ENCODE data around the gene ATP11B. TPM values are rescaled to one million over a fixed set of nuclear protein-coding genes. Genes with fewer than 3 reads are reported as not detected.

Gene ATP11B
- total and polyA plus RNA-seq, 2 donors (not counting 1 experiment from before 2014, with no cell fraction given) = 34.9 to 77.8 TPM

DNA sequence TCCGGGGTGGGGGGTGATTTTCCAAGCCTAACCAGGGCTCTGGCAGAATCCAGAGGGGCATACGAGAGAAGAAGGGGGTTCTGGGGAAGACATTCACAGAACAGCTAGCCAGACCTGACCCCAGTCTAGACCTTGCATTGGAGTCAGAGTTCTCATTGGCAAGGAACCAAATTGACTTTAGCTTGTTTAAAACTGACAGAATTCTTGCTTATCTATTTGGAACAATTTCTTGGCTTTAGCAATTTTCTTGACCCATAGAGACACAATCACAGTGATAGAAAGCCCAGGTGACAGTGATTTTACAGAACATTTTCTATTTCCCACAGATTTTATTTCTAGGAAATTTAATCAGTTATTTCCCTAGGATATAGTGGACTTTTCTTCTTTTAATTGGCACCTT, 23.6 kb upstream of the ATP11B start:
- H3K9me3 ChIP-seq (ENCODE audit: control insufficient read depth, insufficient read depth, low read depth, low read length) = no peaks in the 10 kb centered on the region
- no peak overlapping the region for H3K9ac ChIP-seq (ENCODE audit: insufficient read depth, low read length)
- H2AFZ ChIP-seq (ENCODE audit: low read length) = no peak overlapping the region
- DNase-seq (ENCODE audit: low read depth in 2 of 2) = no peak
- H3K4me1 ChIP-seq (ENCODE audit: control insufficient read depth, extremely low read depth, insufficient read depth, low read length) = no peaks in the 10 kb centered on the region
- H3K4me2 ChIP-seq (ENCODE audit: extremely low read depth, insufficient read depth, low read length) = no peak overlapping the region
- TF ChIP-seq EZH2 (IDR thresholded peaks at IDR 0.05; ENCODE audit: low read length, missing control alignments) = no peak
- TF ChIP-seq, protein P1, sequence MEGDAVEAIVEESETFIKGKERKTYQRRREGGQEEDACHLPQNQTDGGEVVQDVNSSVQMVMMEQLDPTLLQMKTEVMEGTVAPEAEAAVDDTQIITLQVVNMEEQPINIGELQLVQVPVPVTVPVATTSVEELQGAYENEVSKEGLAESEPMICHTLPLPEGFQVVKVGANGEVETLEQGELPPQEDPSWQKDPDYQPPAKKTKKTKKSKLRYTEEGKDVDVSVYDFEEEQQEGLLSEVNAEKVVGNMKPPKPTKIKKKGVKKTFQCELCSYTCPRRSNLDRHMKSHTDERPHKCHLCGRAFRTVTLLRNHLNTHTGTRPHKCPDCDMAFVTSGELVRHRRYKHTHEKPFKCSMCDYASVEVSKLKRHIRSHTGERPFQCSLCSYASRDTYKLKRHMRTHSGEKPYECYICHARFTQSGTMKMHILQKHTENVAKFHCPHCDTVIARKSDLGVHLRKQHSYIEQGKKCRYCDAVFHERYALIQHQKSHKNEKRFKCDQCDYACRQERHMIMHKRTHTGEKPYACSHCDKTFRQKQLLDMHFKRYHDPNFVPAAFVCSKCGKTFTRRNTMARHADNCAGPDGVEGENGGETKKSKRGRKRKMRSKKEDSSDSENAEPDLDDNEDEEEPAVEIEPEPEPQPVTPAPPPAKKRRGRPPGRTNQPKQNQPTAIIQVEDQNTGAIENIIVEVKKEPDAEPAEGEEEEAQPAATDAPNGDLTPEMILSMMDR (conservative IDR thresholded peaks at IDR 0.05 in 1 of 2, IDR thresholded peaks at IDR 0.05 in 1 of 2; ENCODE audit: low read depth in 1 of 2, low read length in 2 of 2) = no peak
- no peaks in the 10 kb centered on the region for H4K20me1 ChIP-seq (ENCODE audit: control insufficient read depth, extremely low read depth, insufficient read depth, low read length)
- H3K27ac ChIP-seq (ENCODE audit: insufficient read depth, low read length) = no peak overlapping the region
- H3K36me3 ChIP-seq (ENCODE audit: control insufficient read depth, insufficient read depth, low read length) = no peaks in the 10 kb centered on the region
- no peaks in the 10 kb centered on the region for H3K79me2 ChIP-seq (ENCODE audit: control insufficient read depth, insufficient read depth, low read length)
- H3K27me3 ChIP-seq (ENCODE audit: control insufficient read depth, insufficient read depth, low read length) = no peaks in the 10 kb centered on the region
- H3K4me3 ChIP-seq (replicated peaks in 1 of 4; ENCODE audit: control extremely low read depth in 1 of 4, insufficient read depth in 1 of 4, low read depth in 3 of 4, low read length in 4 of 4) = no peak overlapping the region

DNA sequence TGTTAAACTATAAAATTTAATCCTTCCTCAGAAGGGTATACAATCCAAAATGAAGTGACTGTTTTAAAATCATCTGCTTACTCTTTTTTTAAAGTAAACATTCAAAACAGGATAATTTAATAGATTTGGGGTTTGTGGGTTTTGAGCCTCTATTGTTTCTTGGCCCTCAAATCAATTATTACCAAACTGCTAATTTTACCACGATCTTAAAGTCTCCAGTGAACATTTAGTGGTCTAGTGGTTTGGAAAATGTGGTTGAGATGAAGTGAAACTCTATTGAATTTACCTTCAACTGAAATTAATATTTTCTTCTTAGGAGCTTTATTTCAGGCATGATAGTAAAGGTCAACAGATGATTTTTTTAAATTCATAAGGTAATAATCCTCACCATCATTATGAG, 11.2 kb upstream of the ATP11B start:
- DNase-seq (ENCODE audit: low read depth in 2 of 2) = no peak
- Histone ChIP-seq H3K27me3 (ENCODE audit: control insufficient read depth, insufficient read depth, low read length) (peaks cover 5% of the 10 kb centered on the region), H4K20me1 (ENCODE audit: control insufficient read depth, extremely low read depth, insufficient read depth, low read length) (no peaks in the 10 kb centered on the region), H3K79me2 (ENCODE audit: control insufficient read depth, insufficient read depth, low read length) (no peaks in the 10 kb centered on the region), H3K9ac (ENCODE audit: insufficient read depth, low read length) (no peak overlapping the region), H3K4me2 (ENCODE audit: extremely low read depth, insufficient read depth, low read length) (no peak overlapping the region), H3K36me3 (ENCODE audit: control insufficient read depth, insufficient read depth, low read length) (no peaks in the 10 kb centered on the region), H3K27ac (ENCODE audit: insufficient read depth, low read length) (no peak overlapping the region), H2AFZ (ENCODE audit: low read length) (no peak overlapping the region), H3K9me3 (ENCODE audit: control insufficient read depth, insufficient read depth, low read depth, low read length) (no peaks in the 10 kb centered on the region), H3K4me1 (ENCODE audit: control insufficient read depth, extremely low read depth, insufficient read depth, low read length) (no peaks in the 10 kb centered on the region), H3K4me3 (replicated peaks in 1 of 4; ENCODE audit: control extremely low read depth in 1 of 4, insufficient read depth in 1 of 4, low read depth in 3 of 4, low read length in 4 of 4) (no peak overlapping the region)
- no peak for TF ChIP-seq EZH2 (IDR thresholded peaks at IDR 0.05; ENCODE audit: low read length, missing control alignments)
- TF ChIP-seq, protein P1 (conservative IDR thresholded peaks at IDR 0.05 in 1 of 2, IDR thresholded peaks at IDR 0.05 in 1 of 2; ENCODE audit: low read depth in 1 of 2, low read length in 2 of 2) = no peak

DNA sequence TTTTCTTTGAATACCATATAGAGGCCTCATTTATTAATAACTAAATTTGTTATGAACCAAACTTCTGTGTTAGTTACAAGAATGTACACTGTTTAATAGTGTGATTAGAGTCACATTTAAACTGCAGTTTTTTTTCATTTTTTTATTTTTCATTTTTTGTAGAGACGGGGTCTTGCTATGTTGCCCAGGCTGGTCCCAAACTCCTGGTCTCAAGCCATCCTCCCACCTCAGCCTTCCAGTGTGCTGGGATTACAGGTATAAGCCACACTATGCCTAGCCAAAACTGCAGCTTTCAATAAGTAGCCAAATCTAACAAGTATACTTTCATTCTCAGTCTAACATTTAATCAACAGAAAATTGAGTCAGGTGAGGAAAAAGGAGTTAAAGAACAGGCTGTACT, 10.2 kb upstream of the ATP11B start:
- Histone ChIP-seq H3K27ac (ENCODE audit: insufficient read depth, low read length) (no peak overlapping the region), H3K36me3 (ENCODE audit: control insufficient read depth, insufficient read depth, low read length) (no peaks in the 10 kb centered on the region), H3K4me1 (ENCODE audit: control insufficient read depth, extremely low read depth, insufficient read depth, low read length) (no peaks in the 10 kb centered on the region), H3K27me3 (ENCODE audit: control insufficient read depth, insufficient read depth, low read length) (peaks cover 5% of the 10 kb centered on the region), H3K9me3 (ENCODE audit: control insufficient read depth, insufficient read depth, low read depth, low read length) (no peaks in the 10 kb centered on the region), H3K9ac (ENCODE audit: insufficient read depth, low read length) (no peak overlapping the region), H2AFZ (ENCODE audit: low read length) (no peak overlapping the region), H4K20me1 (ENCODE audit: control insufficient read depth, extremely low read depth, insufficient read depth, low read length) (no peaks in the 10 kb centered on the region), H3K79me2 (ENCODE audit: control insufficient read depth, insufficient read depth, low read length) (no peaks in the 10 kb centered on the region), H3K4me2 (ENCODE audit: extremely low read depth, insufficient read depth, low read length) (no peak overlapping the region), H3K4me3 (replicated peaks in 1 of 4; ENCODE audit: control extremely low read depth in 1 of 4, insufficient read depth in 1 of 4, low read depth in 3 of 4, low read length in 4 of 4) (no peak overlapping the region)
- DNase-seq (ENCODE audit: low read depth in 2 of 2) = no peak
- TF ChIP-seq EZH2 (IDR thresholded peaks at IDR 0.05; ENCODE audit: low read length, missing control alignments) = no peak
- TF ChIP-seq, protein P1 (conservative IDR thresholded peaks at IDR 0.05 in 1 of 2, IDR thresholded peaks at IDR 0.05 in 1 of 2; ENCODE audit: low read depth in 1 of 2, low read length in 2 of 2) = no peak
